ENCODE measurements around the gene TEX26.

TEX26 gene

DNA sequence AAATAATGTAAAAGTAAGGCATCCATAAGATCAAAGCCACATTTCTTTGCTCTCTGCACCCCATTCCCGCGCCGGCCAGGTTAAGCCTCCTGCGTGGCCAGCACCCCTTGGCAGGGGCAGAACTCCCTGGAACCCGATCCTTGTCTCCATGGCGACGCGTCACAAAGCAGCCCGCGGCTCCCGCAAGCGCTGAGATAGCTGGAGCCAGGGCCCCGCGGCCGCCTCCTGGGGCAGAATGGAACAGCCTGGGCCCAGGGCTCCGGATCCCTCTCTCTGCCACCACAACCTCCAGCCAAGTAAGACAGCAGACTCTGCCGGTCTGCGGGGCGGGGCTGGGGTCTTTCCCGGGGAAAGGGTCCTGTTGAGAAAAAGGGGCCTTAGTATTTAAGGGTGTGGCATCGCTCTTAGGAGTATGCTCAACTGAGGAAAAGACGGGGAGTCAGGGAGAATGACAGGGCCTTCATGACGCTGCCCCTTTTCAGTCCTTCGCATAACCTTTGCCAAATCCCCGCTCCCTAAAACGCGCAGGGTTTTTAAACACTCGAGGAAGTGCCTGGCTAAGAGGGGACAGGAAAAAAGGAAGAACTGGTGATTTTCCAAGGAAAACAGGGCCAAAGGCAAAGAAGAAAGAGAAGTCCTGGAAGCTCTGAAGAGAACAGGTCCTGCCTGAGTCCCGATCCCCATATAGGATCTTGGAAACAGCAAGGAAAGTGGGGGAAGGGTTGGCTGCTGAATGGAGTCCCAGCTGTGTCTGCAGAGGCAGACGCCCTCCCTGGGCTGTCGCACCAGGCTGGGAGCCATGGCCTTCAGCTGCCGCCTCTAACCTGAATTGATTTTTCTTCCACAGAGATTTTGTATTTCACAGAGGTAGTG lies at the start of gene TEX26:
TSS of gene TEX26 (plus strand) at position 176 of the 873 bp plus-strand sequence. CDS start at position 236, 60 bp downstream.
- DNase-seq, result no peak

DNA sequence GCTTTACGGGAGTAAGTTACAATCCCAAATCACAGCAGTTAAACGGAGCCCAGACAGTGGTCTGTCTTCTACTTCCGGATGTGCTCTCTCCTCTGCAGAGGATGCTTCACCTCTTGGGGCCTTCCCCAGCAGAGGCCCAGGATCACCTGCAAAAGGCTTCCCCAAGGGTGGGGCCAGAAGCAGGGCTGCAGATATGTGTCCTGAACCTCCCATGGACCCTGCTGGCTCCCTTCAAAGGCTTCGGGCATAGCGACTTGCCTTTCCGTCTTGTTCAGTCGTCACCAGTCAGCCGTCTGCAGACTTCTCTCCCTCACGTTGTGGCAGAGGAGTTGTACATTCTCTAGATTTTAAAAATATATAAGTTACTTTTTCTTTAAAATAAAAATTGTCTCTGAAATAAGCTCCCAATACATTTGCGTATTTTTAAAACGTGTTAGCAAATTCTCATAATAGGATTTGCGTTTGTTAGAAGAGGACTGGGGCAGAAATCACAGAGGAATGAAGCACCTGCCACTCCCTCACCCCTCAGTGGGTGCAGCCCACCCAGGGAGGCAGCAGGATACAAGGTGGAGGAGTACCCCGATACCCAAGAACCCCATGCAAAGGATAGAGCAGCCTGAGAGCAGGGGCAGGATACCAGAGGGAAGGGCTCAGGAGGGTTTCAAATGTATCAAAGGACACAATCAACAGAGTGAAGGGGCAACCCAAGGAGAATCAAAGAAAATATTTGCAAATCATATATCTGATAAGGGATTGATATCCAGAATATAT lies 49.3 kb upstream of the TEX26 start:
- DNase-seq, result no peak

DNA sequence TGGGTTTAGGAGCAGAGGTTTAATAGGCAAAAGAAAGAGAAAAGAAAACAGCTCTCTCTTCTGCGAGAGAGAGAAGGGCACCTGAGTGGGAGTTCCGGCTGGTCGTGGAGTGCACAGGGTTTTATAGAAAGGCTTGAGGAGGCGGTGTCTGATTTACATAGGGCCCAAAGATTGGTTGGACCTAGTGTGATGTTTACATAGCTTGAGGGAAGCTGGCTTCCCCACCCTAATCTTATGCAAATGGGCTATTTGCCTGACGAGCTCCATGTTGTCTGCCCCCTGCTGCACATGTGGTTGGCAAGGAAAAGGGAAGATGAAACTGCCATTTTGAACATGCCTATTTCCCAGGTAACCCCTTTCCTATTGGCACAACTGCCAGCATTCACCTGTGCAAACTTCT lies 47.9 kb upstream of the TEX26 start:
- no peak for DNase-seq

DNA sequence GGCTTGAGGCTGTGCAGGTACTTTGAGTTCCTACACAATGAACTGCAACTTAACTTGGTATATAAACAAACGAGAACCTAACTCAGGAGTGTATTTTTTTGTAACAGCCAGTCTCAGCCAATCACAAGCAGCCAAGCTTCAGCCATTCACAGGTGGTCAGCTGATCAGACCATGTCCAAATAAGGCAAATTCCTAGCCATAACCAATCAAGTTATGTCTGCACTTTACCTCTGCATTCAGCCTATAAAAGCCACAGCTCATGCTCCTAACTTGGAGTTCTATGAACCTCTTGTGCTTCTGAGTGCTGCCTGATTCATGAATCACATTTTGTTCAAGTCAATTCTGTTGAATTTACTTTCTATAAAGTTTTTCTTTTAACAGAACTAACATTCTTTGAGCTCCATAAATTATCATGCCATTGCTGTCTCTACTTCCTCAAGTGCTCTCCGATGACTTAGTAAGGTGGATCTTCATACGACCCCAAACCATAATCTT lies 43.2 kb upstream of the TEX26 start:
- DNase-seq, result no peak

DNA sequence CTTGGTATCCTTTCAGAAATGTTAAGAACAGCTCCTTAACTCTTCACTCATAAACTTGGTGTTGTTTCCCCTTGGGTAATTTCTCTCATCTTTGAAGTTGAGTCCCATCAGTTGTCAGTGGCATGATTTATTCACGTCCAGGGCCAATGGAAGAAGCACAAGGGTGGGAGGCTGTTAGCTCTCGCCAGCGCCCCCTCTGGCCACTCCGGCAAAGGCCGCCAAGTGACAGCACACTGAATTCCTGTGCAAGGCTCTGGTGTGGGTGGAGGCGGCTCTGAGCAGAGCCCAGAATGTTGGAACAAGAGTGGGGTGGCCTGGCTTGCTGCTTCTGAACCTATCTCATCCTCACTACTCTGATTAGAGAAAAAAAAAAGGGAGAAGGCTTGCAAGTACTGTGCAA lies 39.5 kb upstream of the TEX26 start:
- DNase-seq, result no peak

DNA sequence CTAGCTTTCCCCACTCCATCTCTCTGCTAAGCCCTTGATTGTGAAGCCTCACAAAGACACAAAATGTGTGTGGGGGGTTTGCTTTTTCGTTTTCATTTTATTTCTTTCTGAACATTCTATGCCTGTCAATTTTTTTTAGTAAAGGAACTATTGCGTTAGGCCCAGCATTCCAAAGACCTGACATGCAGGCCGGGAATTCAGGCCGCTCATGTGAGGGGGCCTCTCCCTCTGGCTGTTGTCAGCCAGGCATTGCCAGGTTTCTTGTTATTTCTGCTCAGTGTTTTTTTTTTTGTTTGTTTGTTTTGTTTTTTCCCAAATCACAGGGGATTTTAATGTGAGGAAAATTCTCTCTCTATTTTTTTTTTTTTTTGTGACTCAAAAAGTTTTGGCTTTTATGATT lies 36.7 kb upstream of the TEX26 start:
- no peak for DNase-seq

DNA sequence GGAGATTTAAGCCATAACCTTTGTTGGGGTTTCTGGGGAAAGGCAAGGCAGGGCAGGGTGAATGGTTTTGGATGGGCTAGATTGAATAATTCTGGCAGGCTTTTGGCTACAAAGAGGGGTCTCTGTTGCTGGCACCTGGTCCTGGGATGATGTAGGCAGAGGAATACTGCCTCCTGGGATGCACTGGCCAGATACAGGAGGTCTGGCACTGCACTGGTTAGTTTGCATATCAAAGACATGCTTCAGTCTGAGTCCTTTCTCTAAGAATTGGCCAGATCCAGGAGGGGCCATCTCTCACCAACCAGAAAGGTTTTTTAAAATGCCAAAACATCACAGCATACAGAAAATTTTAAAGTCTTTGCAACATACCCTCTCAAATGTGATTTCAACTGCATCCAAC lies 34.4 kb upstream of the TEX26 start:
- no peak for DNase-seq

DNA sequence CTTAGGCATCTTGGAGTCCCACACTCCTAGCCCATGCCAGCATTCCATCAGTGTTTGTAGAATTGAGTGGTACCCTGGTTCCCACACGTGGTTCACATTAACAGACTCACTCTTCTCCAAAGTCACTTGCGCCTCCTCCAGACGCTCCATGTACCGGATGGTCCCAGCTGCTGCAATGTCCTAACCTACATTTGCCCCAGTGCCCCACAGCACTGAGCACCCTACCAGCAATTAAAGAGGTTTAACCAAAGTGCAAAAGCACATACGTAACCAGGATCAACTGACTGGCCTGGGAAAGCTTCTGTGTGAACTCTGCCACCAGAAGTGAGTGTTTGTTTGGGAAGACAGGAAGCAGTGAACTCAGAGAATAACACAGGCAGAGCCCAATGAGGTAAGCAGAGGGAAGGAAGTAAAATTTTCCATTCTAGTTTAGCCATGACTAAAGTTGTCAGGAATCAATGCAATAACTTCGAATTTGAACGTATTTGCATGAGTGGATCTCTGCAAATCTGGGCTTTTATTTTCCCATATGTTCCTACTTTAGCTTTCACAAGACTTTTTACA lies 33.7 kb upstream of the TEX26 start:
- no peak for DNase-seq

DNA sequence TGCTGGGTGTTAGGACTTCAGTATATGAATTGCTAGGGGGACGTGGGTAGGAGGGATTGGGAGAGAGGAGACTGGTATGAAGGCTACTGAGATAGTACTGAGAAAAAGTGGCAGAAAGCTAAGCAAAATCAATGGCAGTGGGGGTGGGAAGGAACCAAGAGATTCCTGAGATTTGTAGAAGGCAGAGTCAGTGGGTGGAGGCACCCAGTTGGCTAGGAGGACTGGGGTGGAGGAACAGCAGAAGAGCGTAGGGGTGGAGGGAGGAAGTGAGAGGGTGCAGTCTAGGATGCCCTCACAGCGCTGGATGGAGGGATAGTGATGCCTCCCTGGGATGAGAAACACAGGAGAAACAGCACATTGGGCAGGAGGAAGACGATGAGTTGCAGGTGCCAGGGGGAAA lies 32.0 kb upstream of the TEX26 start:
- DNase-seq, result no peak

DNA sequence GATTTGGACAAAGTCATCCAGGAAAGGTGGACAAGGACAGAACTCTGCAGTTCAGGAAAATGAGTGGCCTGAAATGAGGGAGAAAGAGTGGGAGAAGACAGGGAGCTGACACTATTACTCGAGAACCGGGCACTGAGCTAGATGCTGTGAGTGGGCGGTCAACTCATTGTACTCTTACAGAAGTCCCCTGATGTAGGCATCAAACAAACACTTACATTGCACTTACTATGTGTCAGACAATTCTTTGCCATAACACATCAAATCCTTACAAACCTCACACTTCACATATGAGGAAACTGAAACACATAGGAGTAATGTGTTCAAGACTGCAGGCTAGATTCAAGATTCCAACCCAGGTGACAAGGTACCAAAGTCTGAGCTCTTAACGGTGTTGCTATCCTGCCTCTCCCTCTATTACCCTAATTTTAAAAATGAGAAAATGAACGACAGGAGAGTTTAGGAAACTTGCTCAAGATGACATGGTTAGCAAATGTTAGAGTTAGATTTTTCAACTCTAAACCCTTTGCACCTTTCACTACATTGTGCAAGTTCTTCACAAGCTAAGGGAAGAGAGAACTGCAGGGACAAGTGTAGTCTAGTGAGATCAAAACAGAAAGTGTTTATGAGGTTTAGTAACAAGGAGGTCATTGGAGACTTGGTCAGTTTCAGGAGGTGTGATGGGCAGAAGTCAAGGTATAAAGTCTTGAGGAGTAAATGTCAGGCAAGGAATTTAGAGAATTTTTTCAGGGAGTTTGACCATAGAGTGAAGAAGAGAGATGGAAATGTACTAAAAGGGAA lies 31.3 kb upstream of the TEX26 start:
- no peak for DNase-seq

DNA sequence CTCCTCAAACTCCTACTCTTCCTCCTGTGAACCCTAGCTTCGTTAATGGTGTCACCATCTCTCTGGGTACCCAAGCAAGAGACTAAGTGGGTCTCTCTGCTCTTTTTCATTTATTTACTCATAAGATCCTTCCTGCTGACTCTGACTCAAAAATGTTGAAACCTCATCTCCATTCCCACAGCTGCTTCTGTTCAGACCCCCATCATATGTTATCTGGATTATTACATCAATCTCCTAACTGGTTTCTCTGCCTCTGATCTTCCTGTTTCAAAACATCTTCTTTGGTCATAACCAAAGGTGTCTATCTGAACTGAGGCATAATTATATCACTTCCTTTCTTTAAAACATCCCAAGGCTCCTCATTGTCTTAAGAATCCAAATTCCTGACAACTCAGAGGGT lies 28.4 kb upstream of the TEX26 start:
- no peak for DNase-seq

DNA sequence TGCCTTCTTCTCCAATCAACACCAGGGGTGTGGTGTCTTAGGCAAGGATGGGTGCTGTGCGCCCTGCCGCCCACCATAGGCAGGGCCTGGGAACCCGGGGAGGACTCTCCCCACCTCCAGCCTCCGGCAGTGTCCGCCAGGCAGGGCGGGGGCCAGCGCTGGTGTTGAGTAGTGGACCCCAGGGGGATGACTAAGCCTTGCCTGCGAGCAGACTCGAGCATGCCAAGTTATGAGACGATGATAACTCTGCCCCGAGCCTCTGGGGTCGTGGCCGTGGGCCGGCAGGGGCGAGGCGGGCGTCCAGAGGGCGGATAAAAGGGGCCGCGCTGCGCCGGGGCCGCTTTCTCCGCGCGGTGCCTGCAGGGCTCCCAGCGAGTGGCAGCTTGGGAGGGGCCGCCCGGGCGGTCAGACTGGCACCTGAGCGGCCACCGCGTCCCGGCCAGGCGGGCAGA lies 26.5 kb upstream of the TEX26 start, which contains the start of gene MEDAG:
TSS of gene MEDAG (plus strand) at position 340 of the 452 bp plus-strand sequence. CDS start 245 bp downstream, outside the sequence.
- DNase-seq, result no peak

DNA sequence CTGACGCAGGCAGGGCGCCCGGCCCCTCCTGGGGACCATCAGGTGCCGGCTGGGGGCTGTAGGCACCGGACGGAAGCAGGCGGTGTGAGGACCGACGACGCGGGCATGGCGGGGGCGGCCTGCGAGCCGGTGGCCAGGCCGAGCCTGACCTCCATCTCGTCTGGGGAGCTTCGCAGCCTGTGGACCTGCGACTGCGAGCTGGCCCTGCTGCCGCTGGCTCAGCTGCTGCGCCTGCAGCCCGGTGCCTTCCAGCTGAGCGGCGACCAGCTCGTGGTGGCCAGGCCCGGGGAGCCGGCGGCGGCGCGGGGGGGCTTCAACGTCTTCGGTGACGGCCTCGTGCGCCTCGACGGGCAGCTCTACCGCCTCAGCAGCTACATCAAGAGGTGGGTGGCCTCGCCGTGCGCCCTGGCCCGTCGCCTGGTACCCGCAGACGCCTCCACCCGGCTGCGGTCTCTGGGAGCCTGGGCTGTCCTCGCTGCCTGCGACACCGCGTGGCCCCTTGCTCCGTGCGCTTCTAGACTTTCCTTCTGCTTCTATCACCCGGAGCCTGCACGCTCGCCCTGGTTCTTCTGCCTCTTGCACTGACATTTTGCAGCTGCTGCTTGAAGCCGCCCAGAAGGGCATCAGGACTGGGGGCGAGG lies 25.9 kb upstream of the TEX26 start:
- DNase-seq, result no peak

DNA sequence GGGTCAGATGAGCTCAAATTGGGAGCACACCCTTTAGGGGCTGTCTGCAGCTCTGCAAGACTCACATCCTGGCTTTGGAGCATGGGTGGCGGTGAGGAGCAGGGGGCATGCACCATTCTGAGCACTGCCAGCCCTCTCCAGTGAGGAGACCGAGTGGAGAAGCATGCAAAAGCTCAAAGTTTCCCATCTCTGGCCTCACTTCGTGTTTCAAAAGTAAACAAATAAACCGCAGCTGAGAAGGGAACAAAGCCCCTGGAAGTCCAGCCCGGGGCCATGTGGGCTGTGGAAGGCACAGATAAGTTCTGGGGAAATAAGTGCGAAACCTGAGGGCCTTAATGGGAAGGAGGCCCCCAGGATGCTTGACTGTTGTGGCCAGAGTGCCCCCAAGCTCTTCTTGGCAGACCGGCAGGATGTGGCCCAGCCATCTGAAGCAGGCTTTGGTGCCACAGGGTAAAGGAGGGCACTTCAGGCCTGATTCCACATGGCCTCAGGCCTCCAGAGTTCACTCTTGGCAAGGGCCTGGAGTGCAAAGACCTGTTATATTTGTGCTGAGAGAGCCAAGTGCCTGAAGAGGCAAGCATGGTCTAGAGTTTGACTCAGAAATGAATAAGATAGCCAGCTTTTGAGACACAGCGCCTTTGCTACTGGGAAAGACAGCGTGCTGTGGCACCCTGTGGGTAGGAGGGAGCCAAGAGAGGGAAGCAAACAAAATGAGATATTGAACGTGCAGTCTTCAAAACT lies 25.2 kb upstream of the TEX26 start:
- no peak for DNase-seq

DNA sequence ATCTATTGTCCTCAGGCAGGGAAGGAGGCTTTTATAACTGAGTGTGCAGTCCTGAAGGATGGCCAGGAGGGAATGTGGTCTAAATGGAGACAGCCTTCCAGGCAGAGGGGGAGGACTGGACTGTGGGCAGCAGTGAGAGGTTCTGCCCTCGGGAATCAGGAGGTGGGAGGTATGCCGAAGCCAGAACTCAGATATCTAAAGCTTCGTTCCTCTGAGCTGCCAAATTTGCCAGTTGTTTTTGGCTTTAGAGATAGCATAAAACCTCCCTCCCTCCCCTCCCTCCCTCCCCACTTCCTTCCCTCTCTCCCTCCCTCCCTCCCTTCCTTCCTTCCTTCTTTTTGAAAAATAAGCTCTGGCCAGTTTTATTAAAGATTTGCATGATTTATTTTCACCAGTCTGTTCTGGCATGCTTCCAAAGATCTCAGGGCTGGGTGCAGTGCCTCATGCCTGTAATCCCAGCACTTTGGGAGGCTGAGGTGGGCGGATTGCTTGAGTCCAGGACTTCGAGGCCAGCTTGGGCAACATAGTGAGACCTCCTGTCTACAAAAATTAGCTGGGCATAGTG lies 24.0 kb upstream of the TEX26 start:
- no peak for DNase-seq

DNA sequence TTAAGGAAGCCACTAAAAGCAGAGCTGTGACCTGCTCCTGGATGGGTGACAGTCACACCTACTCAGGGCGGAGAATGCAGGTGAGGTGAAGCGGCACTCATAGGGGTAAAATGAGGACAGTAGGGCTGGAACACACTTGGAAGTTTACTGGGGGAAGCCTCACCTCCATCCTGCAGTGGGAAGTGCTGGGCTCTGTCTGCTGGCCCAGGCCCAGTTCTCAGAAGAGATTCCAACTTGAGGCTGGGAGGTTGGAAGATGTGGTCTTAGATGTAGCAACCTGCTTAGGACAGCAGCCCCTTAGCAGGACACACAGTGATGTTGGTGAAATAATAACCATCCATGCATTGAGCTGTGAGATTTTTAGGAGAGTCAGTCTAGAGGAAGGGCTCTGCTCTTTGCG lies 21.8 kb upstream of the TEX26 start:
- DNase-seq, result no peak

DNA sequence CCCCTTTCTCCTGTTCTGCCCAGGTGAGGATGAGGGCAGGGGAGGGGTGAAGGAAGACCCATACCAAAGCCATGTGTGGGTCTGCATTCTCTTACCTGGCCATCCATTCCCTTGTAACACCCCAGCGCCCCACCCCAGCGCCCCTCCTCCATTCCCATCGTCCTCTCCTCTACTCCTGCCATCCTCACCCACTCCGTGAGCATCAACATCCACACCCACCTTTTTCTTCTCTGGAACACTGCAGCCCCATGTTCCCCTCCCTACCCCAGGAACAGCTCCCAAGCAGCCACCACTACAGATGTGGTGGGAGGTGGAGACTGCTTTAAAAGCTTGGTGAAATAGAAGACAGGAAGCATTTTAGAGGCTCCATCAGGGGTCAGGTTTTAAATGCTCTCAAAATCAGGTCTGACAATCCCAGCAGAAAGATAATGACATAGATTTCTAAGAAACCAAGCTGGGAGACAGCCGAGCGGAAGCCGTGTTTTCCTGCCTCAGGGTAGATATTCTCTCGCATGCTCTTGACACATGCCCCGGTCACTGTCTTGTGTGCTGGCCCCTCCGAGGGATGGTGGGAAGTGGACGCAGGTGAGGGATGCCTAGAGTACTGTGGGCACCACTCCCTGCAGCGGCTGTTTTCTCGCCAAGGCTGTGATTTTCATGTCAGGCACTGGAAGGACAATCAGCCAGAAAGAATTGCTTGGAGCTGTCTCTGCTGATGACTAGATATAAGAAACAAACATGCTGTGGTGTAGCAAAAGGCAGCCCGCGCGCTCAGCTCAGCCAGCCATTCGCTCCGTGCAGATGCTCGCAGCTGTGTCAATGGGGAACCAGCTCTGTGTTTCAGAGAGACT lies 16.5 kb upstream of the TEX26 start:
- DNase-seq, result no peak

DNA sequence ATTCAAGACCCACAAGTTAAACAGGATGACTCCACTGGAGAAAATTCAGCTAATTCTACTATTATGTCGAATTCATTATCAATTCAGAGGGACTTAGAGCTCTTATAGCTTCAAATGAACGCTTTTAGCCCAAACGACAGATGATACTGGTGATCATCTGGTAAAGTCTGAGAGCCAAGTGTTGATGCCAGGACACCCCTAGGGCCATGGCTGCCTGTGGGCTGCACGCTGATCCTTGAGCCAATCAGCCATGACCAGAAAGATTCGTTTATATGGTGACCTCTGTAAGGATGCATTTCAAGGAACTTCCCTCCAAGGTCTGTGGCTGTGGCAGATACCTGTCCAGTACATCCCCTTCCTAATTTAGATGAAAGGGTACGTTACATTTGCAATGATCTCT lies 15.5 kb upstream of the TEX26 start:
- DNase-seq, result no peak

DNA sequence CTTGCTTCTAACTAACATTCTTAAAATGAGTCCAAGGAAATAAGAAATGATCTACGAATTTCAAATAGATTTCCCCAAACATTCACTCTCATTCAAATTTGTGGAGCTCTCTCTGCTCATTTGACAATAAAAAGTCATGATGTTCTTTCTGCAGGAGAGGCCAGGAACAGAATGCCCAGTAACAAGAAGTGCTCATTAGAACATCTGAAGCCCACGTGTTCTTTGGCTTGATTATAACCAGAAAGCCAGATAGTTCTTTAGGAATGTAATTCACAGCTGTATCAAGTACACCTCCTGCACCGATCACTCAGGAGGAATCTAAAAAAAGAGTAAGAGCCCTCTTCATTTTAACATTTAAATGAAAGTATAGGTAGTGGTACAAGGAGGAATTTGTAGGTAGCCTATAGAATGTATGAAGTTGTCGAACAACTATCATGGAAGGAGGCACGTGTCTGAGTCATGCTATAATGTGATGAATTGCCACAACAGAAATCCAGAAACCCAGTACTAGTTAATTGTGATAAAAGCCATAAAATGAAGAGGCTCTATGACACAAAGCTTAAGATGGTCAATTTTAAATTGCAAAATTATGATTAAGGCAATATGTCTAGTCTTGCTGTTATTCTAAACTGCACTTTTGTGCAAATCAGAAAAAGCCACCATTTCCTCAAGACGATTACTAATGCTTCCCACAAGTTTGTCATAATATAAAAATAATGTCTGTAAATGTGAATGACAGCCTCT lies 13.6 kb upstream of the TEX26 start:
- no peak for DNase-seq

Data from NCI-H774 (cell line).